NCI-H187 (cell line): ENCODE data around the gene BRD3OS.
A peak's percentile ranks its signal among the peaks of the same experiment; 100 is the strongest.

Experiments
- DNase-seq, 2 experiments: peaks; one replicate each; lab custom pipeline; 2025; lab: John Stamatoyannopoulos, UW

Gene BRD3OS, protein sequence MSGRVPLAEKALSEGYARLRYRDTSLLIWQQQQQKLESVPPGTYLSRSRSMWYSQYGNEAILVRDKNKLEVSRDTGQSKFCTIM

DNA sequence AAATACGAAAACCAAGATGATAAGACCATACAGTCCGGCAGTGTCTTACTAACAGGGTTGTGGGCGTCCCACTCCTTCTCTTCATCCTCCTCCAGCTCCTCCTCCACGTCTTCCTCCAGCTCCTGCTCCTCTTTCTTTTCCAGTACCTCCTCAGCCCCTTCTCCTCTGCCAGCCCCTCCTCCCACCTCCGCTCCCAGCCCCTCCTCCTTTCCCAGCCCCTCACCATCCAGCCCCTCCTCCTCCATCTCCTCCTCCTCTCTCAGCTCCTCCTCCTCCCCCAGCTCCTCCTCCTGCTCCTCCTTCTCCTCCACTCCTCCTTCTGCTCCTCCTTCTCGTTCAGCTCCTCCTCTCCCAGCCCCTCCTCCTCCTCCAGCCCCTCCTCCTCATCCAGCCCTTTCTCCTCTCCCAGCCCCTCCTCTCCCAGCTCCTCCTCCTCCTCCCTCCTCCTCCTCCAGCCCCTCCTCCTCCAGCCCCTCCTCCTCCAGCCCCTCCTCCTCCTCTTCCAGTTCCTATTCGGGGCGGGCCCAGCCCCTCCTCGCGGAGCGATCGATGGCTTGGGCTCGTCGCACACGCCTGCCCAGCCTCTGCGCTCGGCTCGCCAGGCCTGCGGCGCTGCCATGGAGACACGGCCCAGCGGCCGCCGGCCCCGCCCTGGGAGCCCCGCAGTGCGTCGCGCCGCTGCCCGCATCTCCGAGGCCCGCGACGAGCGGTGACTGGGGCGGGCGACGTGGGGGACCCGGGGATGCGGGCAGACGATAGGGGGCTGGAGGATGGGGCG lies at the start of gene BRD3OS:
Gene BRD3OS, plus strand, starts transcription at position 654 of the 778 bp plus-strand sequence. CDS start 1,267 bp downstream, outside the sequence.
- DNase-seq, result peak; percentile 85 to 86

DNA sequence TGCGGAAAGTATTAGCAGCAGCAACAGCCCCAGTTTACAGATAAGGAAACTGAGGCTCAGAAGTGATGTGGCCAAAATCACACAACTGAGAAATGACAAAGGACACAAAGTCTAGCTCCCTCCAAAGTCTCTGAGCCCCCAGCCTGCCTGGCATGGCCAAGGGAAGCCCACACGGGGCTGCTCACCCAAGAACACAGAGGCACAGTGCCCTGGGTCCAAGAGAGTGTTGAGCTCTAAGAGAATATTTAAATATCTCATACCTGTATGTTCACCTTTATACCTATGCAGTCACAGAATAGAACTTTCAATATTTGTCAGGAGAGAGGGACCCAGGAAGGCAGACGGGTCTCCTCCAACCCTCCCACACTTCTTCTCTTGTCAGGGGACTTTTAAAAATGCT lies 49.8 kb upstream of the BRD3OS start:
- DNase-seq, result no peak

DNA sequence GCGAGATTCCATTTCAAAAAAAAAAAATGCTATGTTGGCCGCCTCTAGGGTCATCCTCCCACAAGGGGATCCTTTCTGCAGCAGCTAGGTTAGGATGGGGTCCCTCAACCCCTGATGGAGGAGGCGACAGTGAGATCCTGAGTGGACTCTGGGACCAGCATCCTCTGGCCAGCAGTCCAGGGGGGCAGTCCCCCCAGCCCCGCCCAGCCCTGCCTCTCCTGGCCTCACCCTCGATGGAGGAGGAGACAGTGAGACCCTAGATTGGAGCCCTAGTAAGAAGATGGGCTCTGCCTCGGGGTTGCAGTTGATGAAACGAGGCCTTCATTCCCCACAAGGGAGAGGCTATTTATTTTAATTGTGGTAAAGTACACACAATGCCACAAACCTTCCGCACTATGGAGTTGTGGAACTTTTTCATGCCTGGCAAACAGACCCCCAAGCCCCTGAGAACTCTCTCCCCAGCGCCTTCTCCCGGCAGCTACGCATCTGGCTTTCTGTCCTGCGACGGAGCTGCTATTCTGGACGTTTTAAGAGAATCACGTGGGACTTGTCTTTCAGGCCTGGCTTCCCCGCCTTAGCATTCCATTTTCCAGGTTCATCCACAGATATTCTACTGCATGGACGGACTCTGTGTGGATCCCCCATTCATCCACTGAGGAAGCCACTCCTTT lies 49.0 kb upstream of the BRD3OS start:
- DNase-seq, result no peak

GRCh38 chr9:133976887-133977286 lies 48.4 kb upstream of the BRD3OS start:
- no peak for DNase-seq

GRCh38 chr9:133977421-133978201 lies 47.7 kb upstream of the BRD3OS start:
- no peak for DNase-seq

GRCh38 chr9:133978226-133978898 lies 46.9 kb upstream of the BRD3OS start:
- no peak for DNase-seq

DNA sequence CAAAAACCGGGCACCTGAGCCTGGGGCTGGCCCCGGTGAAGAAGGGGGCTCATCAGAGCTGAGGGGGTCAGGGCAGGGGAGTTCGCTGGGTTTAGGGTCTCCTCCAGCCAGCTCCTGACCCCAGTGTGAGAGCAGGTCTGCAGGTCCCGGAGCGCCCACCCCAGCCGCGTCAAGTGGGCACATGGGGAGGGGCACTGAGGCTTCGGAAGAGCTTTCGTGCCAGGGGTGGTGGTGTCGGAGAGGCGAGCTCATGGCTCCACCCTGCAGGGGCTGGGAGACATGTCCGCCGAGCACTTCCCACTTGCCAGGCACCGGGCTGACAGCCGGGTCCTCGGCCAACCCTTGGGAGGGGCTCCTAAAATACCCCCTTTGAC lies 46.4 kb upstream of the BRD3OS start:
- DNase-seq, result no peak

- DNase-seq, result no peak
Observed at GRCh38 chr9:133979273-133979920, 45.9 kb upstream of the BRD3OS start.

DNA sequence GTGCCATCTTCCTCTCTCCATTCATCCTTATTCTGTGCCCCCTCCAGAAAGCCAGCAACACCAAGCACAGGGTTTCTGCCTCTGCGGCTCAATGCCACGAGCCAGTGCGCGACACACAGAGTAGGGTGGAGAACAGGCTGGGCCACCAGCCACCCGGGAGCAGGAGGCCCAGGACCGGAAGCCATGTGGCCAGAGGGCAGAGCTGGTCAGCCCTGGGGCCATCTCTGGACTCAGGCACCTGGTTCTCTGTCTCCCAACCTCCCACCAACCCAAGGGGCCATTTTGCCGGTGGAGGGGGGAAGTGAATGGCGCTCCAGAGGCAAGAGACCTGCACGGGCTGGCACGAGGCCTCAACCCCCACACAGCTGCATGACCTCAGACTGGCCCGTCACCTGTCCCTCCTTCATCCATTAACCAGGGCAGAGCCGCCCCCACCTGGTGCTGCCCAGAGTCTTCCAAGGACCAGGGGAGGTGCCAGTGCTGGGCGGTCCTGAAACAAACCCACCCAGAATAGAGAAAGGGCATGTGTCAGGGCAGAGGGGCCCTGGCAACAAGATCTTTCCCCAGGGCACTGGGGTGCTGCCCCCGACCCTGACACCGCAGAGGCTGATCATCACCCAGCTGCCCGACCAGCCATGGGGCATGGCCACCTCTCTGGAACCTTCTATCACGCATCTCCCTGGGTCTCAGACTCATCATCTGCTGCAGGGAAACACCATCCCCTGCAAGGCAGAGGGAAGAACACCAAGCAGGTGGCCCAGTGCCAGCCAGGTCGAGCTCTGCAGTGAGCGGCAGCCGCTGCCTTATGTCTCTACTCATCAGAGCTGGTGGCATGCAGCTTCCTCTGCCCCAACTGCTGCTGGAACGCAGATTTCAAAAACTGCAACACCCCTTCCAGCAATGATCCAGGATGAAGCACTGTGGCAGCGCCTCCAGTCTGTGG lies 45.1 kb upstream of the BRD3OS start:
- DNase-seq, result no peak

GRCh38 chr9:133980864-133981588 lies 44.3 kb upstream of the BRD3OS start:
- DNase-seq, result no peak

DNA sequence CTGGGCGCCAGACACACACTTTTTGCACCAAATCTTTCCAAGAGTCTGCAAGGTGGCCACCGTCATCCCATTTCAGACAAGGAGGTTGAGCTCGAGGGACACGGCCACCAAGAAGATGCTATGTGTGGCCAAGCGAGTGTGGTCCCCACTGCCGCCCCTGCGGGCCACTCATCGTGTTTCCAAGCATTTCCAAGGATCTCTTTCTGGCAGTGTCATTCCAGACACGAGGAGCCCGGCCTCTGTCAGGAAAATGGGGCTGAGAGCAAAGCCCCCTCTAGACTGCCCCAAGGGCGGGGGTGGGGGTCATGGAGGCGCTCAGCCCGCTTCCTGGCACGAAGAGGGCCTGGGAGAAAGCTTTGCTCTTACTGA lies 43.7 kb upstream of the BRD3OS start:
- DNase-seq, result no peak

DNA sequence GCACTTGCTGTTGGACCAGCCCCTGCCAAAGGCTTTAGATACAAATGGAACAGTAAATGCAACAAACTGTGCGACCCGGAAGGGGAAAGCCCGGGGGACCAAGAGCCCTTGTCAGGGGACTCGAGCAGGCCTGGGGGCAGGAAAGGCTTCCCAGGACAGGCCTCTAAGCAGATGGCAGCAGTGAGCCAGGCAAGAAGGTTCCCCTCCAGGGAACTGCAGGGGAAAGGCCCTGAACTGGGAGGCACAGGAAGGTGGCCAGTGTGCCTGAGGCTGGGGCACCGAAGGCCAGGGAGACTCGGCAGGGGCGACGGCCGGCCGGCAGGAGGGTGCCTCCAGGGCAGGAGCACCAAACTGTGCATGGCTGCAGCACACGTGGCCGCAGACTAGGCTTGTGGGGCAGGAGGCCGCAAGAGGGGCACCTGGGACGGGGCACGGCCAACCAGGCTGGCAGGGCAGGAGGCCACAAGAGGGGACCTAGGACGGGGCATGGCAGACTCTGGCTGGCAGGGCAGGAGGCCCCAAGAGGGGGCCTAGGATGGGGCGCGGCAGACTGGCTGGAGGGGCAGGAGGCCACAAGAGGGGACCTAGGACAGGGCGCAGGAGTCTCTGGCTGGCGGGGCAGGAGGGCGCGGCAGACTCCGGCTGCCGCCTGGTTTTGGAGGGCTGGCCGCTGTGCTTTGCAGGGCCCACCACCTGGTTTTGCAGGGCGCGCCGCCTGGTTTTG lies 43.2 kb upstream of the BRD3OS start:
- DNase-seq, result no peak

DNA sequence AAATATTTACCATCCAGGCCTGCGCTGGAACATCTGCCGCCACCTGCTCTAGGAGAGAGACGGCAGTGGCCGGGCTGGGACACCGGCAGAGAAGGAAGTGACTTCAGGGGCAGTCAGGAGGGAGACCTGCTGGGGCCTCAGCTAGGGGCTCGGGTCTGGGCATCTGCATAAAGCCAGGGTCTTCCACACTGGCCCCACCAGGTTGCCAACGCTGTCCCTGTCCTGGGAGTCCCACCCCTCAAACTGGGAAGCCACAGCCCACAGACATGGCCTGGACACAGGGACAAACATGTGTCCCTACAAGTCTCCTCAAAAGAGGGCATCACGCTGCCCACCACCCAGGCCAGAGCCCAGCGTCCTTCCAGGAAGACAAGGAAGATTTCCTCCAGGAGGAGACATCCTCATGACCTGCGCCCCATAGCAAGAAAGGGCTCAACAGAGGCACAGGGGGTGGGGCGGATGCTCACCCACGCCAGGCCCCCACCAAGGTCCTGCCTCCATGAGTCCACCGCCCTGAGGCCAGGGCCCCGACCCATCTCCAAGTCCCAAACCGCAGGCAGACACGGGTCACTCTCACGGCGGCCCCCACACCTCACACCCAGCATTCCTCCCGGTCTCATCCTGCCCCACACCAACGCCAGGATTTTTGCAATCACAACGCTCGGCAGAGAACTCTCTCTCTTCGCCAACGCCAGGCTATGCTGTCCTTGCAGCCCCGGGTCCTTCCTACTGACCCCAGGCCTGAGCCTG lies 42.1 kb upstream of the BRD3OS start:
- DNase-seq, result no peak

DNA sequence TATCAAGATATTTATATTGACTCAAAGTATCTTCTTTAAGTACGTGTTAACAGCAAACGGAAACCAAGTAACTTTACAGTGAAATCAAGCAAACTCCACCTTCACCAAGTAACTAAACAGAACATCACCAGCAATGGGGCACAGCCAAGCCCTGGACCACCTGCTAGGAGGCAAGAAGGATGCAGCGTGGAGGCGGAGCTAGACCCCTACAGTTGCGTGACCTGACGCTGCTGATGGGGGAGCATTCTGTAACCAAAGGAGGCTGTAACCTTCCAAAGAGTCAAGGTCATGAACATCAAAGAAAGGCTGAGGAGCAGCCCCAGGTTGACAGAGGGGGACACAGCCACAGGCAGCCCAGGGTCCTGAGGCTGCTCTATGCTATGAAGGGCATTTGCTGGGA lies 39.2 kb upstream of the BRD3OS start:
- no peak for DNase-seq

- no peak for DNase-seq
Observed at GRCh38 chr9:133986774-133987445, 38.4 kb upstream of the BRD3OS start.

GRCh38 chr9:133987446-133987788 lies 37.9 kb upstream of the BRD3OS start:
- DNase-seq, result no peak

GRCh38 chr9:133987946-133988665 lies 37.2 kb upstream of the BRD3OS start:
- DNase-seq, result no peak
